Measurements from ENCODE around the gene ZSCAN12. TPM values are rescaled to one million over a fixed set of nuclear protein-coding genes. Genes with fewer than 3 reads are reported as not detected.
A peak's percentile ranks its signal among the peaks of the same experiment; 100 is the strongest.

ZSCAN12 gene
- total and polyA plus RNA-seq, 7 donors: 0.48 to 2.2 (median 1.1) TPM

GRCh38 chr6:28443112-28443773 is 43.7 kb upstream of the ZSCAN12 start, which contains the start of gene ZSCAN23:
Gene ZSCAN23, minus strand, starts transcription at chr6:28443491. Its CDS starts 7,225 bp downstream, at chr6:28436266.
- Histone ChIP-seq H3K9me3 (no peaks in the 10 kb centered on the region), H3K27me3 (ENCODE audit: insufficient read depth in 3 of 3, low read length in 2 of 3) (peaks cover 0 to 44% (median 3%) of the 10 kb centered on the region in 3 donors), H3K4me1 (no peaks in the 10 kb centered on the region), H3K27ac (no peak within 1 kb of the TSS), H3K4me3 (peak within 1 kb of the TSS; percentile 79), H3K36me3 (ENCODE audit: insufficient read depth in 1 of 2, low read depth in 1 of 2) (no peaks in the 10 kb centered on the region)
- no peak for TF ChIP-seq CTCF (IDR thresholded peaks at IDR 0.05)
- intact Hi-C loops (cut with DNase I): loop anchor here in 1 of 2 donors (2.0 kb wide), 1 partner anchor 362 kb away; the partner anchor contains the start of gene ZNF165
- ATAC-seq: peak; percentile 55 to 95 (median 82)
- DNase-seq: peak; percentile 68 to 76
- WGBS, 3 donors: 0 to 1% (median 1%) methylated on average over 32 of the region's 32 CpGs

DNA sequence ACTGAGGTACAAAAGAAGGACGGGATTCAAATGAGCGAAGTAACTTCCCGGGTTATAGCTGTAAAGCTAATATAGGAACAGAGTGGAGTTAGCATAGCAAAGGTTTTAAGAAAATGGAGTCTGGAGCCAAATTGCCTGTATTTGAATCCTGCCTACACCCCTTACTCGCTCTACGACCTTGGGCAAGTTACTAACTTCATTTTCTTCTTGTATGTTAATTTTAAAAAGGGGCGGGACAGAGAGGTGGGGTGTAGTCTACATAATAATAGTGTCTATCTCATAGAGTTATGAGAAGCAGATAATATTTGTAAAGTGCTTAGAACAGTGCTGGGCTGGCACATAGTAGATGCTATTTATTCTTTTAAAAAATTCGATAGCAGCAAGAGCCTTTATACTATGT is 43.0 kb upstream of the ZSCAN12 start:
- Histone ChIP-seq H3K27me3 (ENCODE audit: insufficient read depth in 3 of 3, low read length in 2 of 3) (peaks cover 0 to 38% (median 3%) of the 10 kb centered on the region in 3 donors), H3K9me3 (no peaks in the 10 kb centered on the region), H3K27ac (no peak overlapping the region), H3K36me3 (ENCODE audit: insufficient read depth in 1 of 2, low read depth in 1 of 2) (no peaks in the 10 kb centered on the region), H3K4me3 (peak overlapping the region; percentile 79), H3K4me1 (no peaks in the 10 kb centered on the region)
- DNase-seq: no peak
- no peak for ATAC-seq
- no peak for TF ChIP-seq CTCF (IDR thresholded peaks at IDR 0.05)
- intact Hi-C loops (cut with DNase I): loop anchor here in 1 of 2 donors (2.0 kb wide), 1 partner anchor 362 kb away; the partner anchor contains the start of gene ZNF165
- WGBS, 3 donors: 49 to 55% (median 50%) methylated on average over 7 of the region's 7 CpGs

DNA sequence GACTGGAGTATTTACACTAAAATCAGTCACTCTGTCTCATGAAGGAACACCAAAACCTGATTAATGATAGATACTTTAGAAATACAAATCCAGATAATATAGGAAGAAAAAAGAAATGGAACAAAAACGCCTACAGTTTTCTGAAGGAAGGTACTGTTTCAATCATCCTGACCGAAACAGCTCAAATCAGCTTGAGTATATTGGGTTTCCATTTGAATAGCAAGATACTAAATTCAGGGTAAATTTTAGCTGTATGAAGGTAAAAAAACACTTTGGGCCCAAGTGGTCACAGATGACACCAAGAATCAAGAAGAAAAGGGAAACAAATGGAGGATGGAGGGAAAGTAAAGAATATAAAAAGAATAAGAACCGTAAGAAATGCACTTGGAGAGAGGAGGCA is 36.9 kb upstream of the ZSCAN12 start:
- ATAC-seq (no peak), DNase-seq (no peak)
- Histone ChIP-seq H3K4me3 (no peak overlapping the region), H3K4me1 (no peaks in the 10 kb centered on the region), H3K9me3 (no peaks in the 10 kb centered on the region), H3K36me3 (ENCODE audit: insufficient read depth in 1 of 2, low read depth in 1 of 2) (peaks cover 0 to 4% of the 10 kb centered on the region in 2 donors), H3K27me3 (ENCODE audit: insufficient read depth in 3 of 3, low read length in 2 of 3) (peaks cover 0 to 3% (median 0%) of the 10 kb centered on the region in 3 donors), H3K27ac (no peak overlapping the region)
- intact Hi-C loops (cut with DNase I): no loop called here
- no peak for TF ChIP-seq CTCF (IDR thresholded peaks at IDR 0.05)
- WGBS, 3 donors: 73 to 94% (median 91%) methylated on average over 3 of the region's 3 CpGs

DNA sequence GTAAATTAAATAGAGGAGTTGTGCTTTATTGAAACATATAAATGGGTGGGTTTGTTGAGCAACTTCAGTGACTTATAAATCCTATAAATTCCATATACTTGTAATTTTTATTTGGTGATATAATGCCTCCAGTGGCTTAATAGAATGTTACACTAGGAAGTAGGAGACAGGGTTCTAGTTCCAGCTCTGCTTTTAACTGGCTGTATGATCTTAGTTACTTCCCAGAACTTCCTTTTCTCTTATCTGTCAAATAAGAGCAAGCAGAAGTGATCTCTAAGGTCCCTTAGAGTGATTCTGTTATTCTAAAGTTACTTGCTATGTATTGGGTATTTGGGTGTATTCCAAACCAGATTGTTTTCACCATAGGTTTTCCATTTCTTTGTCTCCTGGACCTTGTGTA is 33.6 kb upstream of the ZSCAN12 start:
- intact Hi-C loops (cut with DNase I): no loop called here
- H3K27ac ChIP-seq: no peak overlapping the region
- no peak overlapping the region for H3K4me3 ChIP-seq
- DNase-seq: no peak
- no peaks in the 10 kb centered on the region for H3K4me1 ChIP-seq
- no peaks in the 10 kb centered on the region for H3K27me3 ChIP-seq (ENCODE audit: insufficient read depth in 3 of 3, low read length in 2 of 3)
- peaks cover 0 to 4% of the 10 kb centered on the region in 2 donors for H3K36me3 ChIP-seq (ENCODE audit: insufficient read depth in 1 of 2, low read depth in 1 of 2)
- ATAC-seq: no peak
- no peaks in the 10 kb centered on the region for H3K9me3 ChIP-seq
- TF ChIP-seq CTCF (IDR thresholded peaks at IDR 0.05): no peak

All from psoas muscle (tissue), 8 donors.